Activated CD4-positive, alpha-beta T cell treated with anti-CD3 and anti-CD28 coated beads, Interleukin-2, amount 10 ng/mL, durations not matched to agents 24 days and 14 days (primary cell): ENCODE results near the gene COPG2. TPM values are rescaled to one million over a fixed set of nuclear protein-coding genes. Genes with fewer than 3 reads are reported as not detected.

Experiments used
- DNase-seq: peaks from one replicate; pipeline ENCODE4 v3.0.0; 2022
- H3K27ac Mint-ChIP-seq: one replicate; pipeline ENCODE4 v1.8.0; 2022; ENCODE audit warnings: mild to moderate bottlenecking, mixed read lengths
- H3K27me3 Mint-ChIP-seq: one replicate; pipeline ENCODE4 v1.8.0; 2022; ENCODE audit warnings: mixed read lengths
- H3K36me3 Mint-ChIP-seq: one replicate; pipeline ENCODE4 v1.8.0; 2022; ENCODE audit warnings: low read depth, mild to moderate bottlenecking, mixed read lengths
- H3K4me1 Mint-ChIP-seq: one replicate; pipeline ENCODE4 v1.8.0; 2021; ENCODE audit warnings: mixed read lengths
- H3K4me3 Mint-ChIP-seq: one replicate; pipeline ENCODE4 v1.8.0; 2022; ENCODE audit warnings: mild to moderate bottlenecking, moderate library complexity, mixed read lengths
- H3K9me3 Mint-ChIP-seq: one replicate; pipeline ENCODE4 v1.8.0; 2021; ENCODE audit warnings: mixed read lengths
- intact Hi-C: fragments of 100-400 bp; cut with micrococcal nuclease; formaldehyde crosslinking; loops from one replicate; pipeline ENCODE4 v1.15.1; 2023
- total RNA-seq: library from RNA; stranded (reverse); gene quantifications from 2 replicates; pipeline ENCODE4 v1.2.3, GENCODE V29; 2022

Gene COPG2
- total RNA-seq, 1 donor from 2014 or later, result 21.4 TPM

GRCh38 chr7:130478991-130479390 lies 189.6 kb downstream of the COPG2 start:
- no peak for DNase-seq
- Mint-ChIP-seq H3K27me3 (peaks cover 17% of the 10 kb centered on the region), H3K4me3 (no peak overlapping the region), H3K36me3 (no peaks in the 10 kb centered on the region), H3K9me3 (peaks cover 9% of the 10 kb centered on the region), H3K4me1 (no peaks in the 10 kb centered on the region), H3K27ac (no peak overlapping the region)
- intact Hi-C loops, result no loop called here

GRCh38 chr7:130476297-130477150 lies 192.0 kb downstream of the COPG2 start:
- Mint-ChIP-seq H3K36me3 (no peaks in the 10 kb centered on the region), H3K9me3 (peaks cover 9% of the 10 kb centered on the region), H3K27me3 (peaks cover 8% of the 10 kb centered on the region), H3K27ac (no peak overlapping the region), H3K4me3 (no peak overlapping the region), H3K4me1 (no peaks in the 10 kb centered on the region)
- DNase-seq, result peak; percentile 30
- intact Hi-C loops, result no loop called here

- Mint-ChIP-seq H3K4me1 (no peaks in the 10 kb centered on the region), H3K36me3 (no peaks in the 10 kb centered on the region), H3K27ac (no peak overlapping the region), H3K4me3 (no peak overlapping the region), H3K9me3 (peaks cover 9% of the 10 kb centered on the region), H3K27me3 (peaks cover 10% of the 10 kb centered on the region)
- intact Hi-C loops, result no loop called here
- DNase-seq, result no peak
Measured at GRCh38 chr7:130475776-130476175, 192.8 kb downstream of the COPG2 start.

GRCh38 chr7:130473876-130474275 lies 194.7 kb downstream of the COPG2 start:
- Mint-ChIP-seq H3K4me1 (no peaks in the 10 kb centered on the region), H3K4me3 (no peak overlapping the region), H3K27me3 (peaks cover 15% of the 10 kb centered on the region), H3K36me3 (no peaks in the 10 kb centered on the region), H3K9me3 (peaks cover 7% of the 10 kb centered on the region), H3K27ac (no peak overlapping the region)
- intact Hi-C loops, result no loop called here
- DNase-seq, result no peak

- Mint-ChIP-seq H3K4me3 (no peak overlapping the region), H3K27me3 (peaks cover 16% of the 10 kb centered on the region), H3K4me1 (no peaks in the 10 kb centered on the region), H3K36me3 (no peaks in the 10 kb centered on the region), H3K27ac (no peak overlapping the region), H3K9me3 (peaks cover 7% of the 10 kb centered on the region)
- intact Hi-C loops, result no loop called here
- no peak for DNase-seq
Measured at GRCh38 chr7:130473289-130473688, 195.3 kb downstream of the COPG2 start.

- Mint-ChIP-seq H3K27ac (no peak overlapping the region), H3K4me1 (no peaks in the 10 kb centered on the region), H3K4me3 (no peak overlapping the region), H3K36me3 (no peaks in the 10 kb centered on the region), H3K9me3 (peaks cover 3% of the 10 kb centered on the region), H3K27me3 (peaks cover 22% of the 10 kb centered on the region)
- intact Hi-C loops, result no loop called here
- no peak for DNase-seq
Measured at GRCh38 chr7:130471974-130472373, 196.6 kb downstream of the COPG2 start.

- Mint-ChIP-seq H3K36me3 (no peaks in the 10 kb centered on the region), H3K4me1 (no peaks in the 10 kb centered on the region), H3K4me3 (no peak overlapping the region), H3K27me3 (peaks cover 19% of the 10 kb centered on the region), H3K9me3 (peaks cover 3% of the 10 kb centered on the region), H3K27ac (no peak overlapping the region)
- no peak for DNase-seq
- intact Hi-C loops, result no loop called here
Measured at GRCh38 chr7:130468612-130469011, 199.9 kb downstream of the COPG2 start.

- peaks cover 3% of the 10 kb centered on the region for H3K9me3 Mint-ChIP-seq
- no peak for DNase-seq
- H3K4me1 Mint-ChIP-seq, result peaks cover 2% of the 10 kb centered on the region
- intact Hi-C loops, result loop anchor here (5.0 kb wide), 1 partner anchor 46 kb away; no protein-coding TSS in a partner anchor
- H3K36me3 Mint-ChIP-seq, result peaks cover 2% of the 10 kb centered on the region
- peaks cover 12% of the 10 kb centered on the region for H3K27me3 Mint-ChIP-seq
- H3K4me3 Mint-ChIP-seq, result no peak overlapping the region
- H3K27ac Mint-ChIP-seq, result no peak overlapping the region
Measured at GRCh38 chr7:130463553-130464434, 204.8 kb downstream of the COPG2 start.

- H3K4me3 Mint-ChIP-seq, result no peak overlapping the region
- DNase-seq, result no peak
Measured at GRCh38 chr7:130461272-130461671, 207.3 kb downstream of the COPG2 start.

GRCh38 chr7:130458257-130458656 lies 210.3 kb downstream of the COPG2 start:
- DNase-seq, result no peak
- H3K27ac Mint-ChIP-seq, result peak overlapping the region; percentile 4
- H3K4me1 Mint-ChIP-seq, result peaks cover 13% of the 10 kb centered on the region

More at GRCh38 chr7:130461272-130461671, 207.3 kb downstream of the COPG2 start:
- Mint-ChIP-seq H3K27me3 (peaks cover 5% of the 10 kb centered on the region), H3K36me3 (peaks cover 2% of the 10 kb centered on the region), H3K9me3 (peaks cover 4% of the 10 kb centered on the region), H3K4me1 (peaks cover 4% of the 10 kb centered on the region), H3K27ac (no peak overlapping the region)
- intact Hi-C loops, result loop anchor here (5.0 kb wide), 1 partner anchor 44 kb away; no protein-coding TSS in a partner anchor

More at GRCh38 chr7:130458257-130458656, 210.3 kb downstream of the COPG2 start:
- no peak overlapping the region for H3K4me3 Mint-ChIP-seq
- intact Hi-C loops, result loop anchor here (2.0 kb wide), 1 partner anchor 17 kb away; the partner anchor contains the start of gene CEP41
- H3K27me3 Mint-ChIP-seq, result no peaks in the 10 kb centered on the region
- peaks cover 7% of the 10 kb centered on the region for H3K9me3 Mint-ChIP-seq
- peaks cover 2% of the 10 kb centered on the region for H3K36me3 Mint-ChIP-seq

Other genes with a start within 250 kb of the COPG2 start
- 14.3 and 16.7 TPM in 2 replicates for gene CEP41, start 227.7 kb downstream of the COPG2 start, total RNA-seq
- 4.1 and 5.8 TPM in 2 replicates for gene MEST, start 176.7 kb downstream of the COPG2 start, total RNA-seq
- gene TSGA13, start 17.8 kb upstream of the COPG2 start, total RNA-seq, result not detected in 2 replicates
- gene KLF14, start 65.5 kb upstream of the COPG2 start, total RNA-seq, result not detected in 2 replicates